Pulmonary artery endothelial cell (primary cell): ENCODE measurements around the gene CCDC85C. TPM values are rescaled to one million over a fixed set of nuclear protein-coding genes. Genes with fewer than 3 reads are reported as not detected.

Experiments used
- DNase-seq: peaks from one replicate; pipeline ENCODE4 v3.0.0-alpha.2; 2011; ENCODE audit warnings: low read depth, low spot score
- total RNA-seq: library from RNA; depleted of rRNA; stranded (reverse); fragments of >200 nt; gene quantifications from 2 replicates; pipeline ENCODE4 v1.2.3, GENCODE V29; 2014

The CCDC85C gene
- total RNA-seq, 1 donor from 2014 or later, result 16.5 TPM

DNA sequence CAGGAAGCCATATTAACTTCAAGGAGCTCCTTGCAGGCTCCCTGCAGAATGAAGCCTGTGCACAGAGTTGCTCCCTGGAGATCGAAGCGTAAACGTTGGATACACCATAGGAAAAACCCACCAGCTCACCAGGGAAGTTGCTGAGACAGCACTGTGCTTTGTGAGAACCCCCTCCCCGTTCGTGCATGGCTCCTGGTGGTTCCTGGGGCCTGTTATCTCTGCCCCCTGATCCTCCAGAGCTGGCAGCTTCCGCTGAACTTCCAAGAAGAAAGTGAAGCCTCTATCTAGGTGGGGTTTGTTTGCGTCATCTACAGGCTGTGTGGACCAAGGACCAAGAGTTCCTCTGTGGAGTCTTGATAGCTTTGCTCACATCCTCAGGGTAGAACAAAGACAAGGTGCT is 2.4 kb upstream of the CCDC85C start:
- DNase-seq, result no peak

DNA sequence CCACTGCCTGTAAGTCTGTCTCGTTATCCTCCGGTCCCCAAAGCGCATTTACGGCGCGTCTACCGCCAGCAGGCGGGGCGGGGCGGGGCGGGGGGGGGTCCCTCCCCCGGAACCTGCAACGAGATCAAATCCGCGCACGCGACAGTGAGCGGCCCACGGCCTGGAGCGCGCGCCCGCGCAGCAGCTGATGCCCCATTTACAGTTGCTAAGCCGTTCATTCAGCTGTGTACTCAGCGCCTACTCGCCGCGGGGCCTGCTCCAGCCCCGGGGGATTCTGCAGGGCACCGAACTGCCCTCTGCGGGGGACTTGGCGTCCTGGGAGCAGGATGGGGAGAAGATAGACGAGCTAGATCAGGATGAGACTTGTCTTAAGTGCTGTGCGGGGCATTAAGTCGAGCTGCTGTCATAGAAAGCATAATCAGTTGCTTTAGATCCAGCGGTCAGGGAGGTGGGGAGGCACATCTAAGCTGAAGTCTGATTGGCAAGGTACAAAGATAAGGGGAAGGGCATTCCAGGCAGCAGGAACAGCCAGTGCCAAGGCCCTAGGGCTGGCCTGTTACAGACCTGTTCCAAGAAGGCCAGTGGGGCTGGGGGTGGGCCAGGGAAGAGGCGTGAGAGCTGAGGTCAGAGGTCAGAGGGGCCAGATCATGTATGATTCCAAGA is 1.4 kb upstream of the CCDC85C start:
- no peak for DNase-seq

DNA sequence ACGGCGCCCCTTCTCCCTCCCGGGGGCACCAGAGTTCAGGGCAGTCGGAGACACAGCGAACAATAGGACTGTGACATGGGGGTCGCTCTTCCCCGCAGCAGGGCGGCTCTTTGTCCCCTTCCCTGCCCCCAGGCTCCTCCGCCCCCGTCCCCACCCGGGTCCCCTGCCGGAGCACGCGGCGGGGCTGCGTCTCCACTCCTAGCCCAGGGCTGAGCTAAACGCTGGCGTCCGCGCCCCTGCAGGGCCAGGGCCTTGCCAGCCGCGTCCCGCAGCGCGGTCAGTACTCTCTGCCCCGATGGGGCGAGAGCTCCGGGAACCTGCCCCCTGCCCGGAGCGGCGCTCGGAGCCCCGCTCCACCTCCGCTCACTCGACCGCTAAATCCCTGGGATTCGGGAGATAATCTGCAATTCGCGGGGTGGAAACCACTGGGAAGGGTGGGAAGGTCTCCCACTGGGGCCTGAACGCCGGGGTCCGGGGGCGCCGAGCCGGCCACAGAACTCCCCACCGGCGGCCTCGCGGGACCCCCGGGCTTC is 825 bp upstream of the CCDC85C start:
- DNase-seq, result no peak

DNA sequence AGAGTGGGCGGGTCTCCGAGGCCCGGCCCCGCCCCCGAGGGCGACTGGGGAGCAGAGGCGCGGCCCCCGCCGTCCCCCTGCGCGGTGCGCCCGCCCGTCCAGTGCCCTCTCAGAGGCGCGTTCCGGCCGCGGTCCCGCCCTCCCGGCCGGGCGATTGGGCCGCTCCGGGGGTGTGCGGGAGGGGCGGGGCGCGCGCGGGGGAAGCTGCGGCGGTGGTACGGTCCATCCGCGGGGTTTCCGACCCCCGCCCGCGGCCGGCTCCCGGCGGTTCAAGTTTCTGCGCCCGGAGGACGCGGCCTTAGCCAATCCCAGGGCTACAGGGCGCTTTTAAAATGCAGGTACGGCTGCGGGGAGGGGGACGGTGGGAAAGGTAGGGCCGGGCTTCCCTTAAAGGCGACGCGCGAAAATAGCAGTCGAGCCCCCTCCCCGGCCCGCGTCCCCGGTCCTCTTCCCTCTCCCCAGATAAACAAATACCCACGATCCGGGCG is 315 bp upstream of the CCDC85C start:
- peak; percentile 82 for DNase-seq

DNA sequence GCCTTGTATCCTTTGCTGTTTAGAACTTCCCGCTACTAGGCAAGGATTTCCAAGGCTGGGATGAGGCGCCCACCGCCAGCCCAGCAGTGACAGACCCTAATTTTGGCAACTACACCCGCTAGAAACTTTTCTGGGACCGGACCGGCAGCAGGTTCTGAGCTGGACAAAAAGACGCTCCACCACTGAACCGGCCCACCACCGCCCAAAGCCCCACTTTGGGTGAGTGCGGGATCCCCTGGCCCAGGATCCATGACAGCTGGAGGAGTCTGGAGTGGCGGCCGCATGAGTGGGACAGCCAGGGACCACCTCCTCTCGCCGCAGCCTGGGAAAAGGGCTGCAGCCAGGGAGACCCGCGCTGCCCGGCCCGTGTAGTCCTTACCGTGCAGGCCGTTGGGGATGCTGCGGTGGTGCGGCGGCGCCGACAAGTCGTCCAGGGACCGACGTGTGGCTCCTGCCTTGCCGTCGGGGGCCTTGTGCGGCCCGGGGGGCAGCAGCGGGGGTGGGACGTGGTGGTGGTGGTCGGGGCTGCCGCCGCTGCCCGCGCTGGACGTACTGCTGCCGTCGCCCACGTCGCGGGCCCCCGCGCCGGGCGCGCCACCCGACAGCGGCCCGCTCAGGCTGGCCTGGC is 1.1 kb downstream of the CCDC85C start:
- DNase-seq, result no peak

DNA sequence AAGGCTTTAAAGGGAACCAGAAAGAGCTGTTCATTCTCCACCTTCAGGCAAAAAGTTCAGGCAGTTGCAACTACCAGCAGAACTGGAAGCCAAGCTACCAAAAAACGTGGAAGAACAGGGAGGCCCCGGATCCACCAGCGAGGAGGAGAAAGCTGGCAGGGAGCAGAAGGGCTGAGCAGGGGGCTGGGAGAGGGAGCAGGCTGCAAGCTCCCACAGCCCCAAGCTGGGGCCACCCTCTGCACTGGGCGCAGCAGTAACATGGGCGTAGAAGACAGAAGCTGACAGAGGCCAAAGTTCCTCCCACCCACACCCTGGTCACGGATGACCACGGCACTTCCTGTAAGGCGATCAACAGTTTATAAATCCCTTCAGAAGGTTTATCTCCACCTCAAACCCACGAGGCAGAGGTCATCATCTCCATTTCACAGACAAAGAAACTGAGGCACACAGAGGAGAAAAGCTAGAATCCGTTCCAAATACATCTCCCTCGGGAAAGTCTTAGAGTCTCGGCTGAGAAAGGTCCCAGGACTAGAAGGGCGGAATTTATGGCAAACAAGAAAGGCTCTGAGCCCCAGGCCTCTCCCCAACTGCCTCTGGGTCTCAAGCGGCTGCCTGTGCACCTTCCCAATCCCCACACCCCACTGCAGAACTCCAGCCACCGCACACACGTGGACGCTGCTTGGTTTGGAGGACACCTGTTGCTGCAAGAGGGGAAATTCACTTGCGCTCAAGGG is 1.8 kb downstream of the CCDC85C start:
- no peak for DNase-seq

DNA sequence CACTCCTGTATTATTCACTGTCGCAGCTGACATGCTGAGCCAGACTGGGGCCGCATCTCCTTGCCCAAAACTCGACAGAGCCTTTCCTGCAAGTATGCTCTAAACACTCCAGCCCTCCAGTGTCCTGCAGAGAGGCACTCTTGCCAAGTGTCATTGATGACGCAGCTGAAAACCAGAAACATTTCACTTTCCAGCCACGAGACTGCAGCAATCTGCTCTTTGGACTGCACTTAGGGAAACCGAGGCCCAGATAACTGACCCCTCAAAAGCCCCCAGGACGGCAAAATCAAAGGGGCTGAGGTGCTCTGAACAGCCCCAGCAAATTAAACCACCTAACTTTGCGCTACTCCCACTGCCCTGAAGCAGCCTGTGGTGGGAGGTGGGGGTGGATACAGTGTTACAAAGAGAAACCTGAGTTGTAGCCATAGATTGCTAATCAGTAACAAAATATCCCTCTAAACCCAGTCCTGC is 2.6 kb downstream of the CCDC85C start:
- no peak for DNase-seq

DNA sequence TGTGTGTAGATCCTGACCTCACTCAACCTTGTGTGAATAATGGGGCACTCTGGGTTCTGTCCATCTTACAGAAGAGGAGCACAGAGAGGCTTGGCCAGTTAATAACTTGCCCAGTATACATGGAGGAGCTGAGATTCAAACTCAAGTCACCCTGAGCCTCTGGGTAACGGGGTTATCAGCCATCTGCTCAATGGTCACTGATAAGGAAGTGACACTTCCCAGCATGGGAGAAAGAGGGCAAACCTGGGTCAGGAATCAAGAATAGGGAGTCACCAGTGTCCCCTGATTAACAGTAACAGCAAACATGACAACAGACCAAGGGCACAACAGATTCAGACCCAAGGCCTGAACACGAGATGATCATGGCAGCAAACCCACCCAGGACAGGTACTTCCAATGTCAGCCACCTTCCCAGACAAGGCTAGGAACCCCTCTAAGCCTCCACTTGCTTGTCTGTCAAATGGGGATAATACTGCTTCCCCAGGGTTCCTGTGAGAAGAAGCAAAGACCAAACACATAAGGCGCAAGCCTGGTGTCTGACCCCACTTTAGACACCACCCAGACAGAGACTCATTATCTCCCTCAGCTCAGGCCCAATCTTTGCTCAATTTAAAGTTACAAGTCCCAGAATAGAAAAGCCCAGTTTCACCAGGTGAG is 3.6 kb downstream of the CCDC85C start:
- no peak for DNase-seq

DNA sequence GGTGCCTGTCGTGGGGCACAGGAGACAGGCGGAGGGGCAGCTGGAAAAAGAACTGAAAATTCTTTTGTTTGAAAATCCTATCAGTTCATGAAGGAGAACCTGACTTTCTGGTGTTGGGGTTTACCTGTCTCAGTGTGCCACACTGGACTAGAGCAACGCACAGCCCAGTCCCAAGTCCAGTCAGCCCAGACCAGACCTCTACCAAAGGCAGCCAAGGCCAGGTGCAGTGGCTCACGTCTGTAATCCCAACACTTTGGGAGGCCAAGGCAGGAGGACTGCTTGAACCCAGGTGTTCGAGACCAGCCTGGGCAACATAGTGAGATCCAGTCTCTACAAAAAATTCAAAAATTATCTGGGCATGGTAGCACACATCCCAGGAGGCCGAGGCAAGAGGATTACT is 4.6 kb downstream of the CCDC85C start:
- no peak for DNase-seq

DNA sequence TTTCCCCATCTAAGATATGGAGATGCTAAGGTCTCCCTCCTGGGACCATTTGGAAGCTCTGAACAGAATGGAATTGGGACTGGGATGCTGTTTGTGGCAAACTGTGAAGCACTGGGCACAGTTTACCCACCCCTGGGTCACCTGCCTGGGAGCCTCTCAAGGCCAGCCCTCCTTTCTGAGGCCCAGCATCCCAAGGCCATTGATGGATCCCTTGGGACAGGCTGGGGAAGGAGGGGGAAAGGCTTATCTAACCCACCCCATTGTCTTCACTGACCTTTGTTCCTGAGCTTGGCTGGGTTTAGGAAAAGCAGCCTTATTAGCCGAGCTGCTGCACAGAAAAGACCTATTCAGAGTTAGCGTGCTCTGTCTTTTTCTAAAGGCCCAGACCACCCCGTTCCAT is 5.2 kb downstream of the CCDC85C start:
- no peak for DNase-seq

DNA sequence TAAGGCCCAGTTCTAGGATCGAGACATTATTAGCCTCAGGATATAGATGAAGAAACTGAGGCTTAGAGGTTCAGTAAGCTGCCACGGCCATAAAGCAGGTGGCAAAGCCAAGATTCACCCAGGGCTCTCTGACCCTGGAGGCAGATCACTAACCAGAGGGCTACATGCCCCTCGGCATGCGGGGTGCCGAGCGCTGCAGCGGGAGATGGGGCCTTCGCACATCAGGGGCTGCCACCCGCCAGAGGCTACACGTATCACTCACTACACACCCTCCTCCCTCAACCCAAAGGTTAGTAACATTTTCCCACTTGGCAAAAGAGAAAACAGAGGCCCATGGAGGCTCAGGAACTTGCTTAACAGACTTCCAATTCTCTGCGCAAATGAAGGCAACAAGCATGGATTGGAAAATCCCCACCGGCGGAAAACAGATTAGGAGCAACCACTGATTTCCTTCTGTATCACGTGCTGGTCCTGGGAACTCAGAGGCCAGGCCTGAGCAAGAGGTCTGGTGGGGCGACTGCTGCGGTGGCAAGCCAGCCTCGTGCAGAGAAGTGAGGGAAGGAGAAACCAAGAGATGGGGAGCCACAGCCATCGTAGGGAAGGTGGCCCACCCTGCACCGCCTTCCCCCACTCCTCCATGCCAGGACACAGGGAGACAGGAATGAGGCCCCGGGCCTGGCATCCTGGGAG is 6.0 kb downstream of the CCDC85C start:
- DNase-seq, result no peak

DNA sequence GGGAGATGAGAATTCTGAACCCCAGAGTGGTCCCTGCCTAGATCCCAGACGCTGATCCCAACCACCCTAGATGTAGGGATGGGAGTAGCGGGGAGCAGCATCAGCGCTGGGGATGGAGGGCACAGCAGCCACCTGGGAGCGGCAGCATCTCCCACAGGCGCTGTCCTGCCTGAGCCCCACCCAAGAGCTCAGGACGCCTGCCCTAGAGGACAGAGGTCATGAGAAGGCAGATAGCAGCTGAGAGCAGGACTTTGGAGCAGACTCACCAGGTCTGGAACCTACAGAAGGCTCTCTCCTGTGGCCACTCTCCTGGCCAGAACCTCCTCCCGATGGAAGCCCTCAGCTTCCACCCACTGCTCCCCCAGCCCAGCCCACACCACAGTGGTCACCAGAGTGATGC is 7.2 kb downstream of the CCDC85C start:
- no peak for DNase-seq

DNA sequence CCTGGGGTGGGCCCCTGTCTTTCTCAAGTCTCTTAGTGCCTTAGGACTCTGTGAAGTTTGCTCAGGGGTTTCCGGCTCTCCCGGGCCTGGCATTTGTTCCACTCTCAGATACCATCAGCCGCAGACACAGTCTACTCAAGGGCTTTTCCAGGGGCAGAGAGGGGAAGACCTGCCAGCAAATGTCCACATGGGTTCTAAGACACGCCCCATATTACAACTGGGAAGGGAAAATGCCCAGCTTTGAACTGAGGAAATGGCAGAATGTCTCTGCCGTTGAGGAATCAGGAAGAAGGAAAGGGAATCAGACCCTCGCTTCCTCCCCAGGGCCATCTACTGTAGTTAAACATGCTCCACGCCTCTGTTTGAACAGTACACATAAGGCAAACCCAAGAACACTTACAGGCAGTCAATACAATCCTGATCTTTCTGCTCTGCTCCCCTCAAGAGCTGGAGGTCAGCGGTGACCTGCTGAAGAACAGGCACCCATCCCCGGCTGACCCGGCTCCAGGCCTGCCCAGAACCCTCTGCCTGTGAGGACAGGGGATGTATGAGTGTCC is 7.9 kb downstream of the CCDC85C start:
- DNase-seq, result peak; percentile 32

DNA sequence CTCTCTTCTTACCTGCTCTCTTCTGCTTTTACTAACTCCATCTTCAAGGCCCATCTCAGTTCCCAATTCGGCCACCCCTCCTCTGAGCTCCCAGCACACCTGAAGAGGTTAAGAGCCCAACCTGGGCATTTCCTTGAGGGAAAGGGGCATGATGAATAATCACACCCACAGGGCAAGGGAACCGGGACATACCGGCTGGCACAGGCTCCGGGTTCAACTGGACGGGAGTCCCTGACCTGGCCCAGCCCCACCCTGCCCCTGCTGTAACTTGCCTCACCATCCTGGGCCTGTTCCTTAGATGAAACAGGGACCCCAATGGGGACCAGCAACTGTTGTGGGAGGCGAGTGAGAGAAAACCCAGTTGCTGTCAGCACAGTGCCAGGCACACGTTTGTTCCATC is 8.5 kb downstream of the CCDC85C start:
- no peak for DNase-seq

DNA sequence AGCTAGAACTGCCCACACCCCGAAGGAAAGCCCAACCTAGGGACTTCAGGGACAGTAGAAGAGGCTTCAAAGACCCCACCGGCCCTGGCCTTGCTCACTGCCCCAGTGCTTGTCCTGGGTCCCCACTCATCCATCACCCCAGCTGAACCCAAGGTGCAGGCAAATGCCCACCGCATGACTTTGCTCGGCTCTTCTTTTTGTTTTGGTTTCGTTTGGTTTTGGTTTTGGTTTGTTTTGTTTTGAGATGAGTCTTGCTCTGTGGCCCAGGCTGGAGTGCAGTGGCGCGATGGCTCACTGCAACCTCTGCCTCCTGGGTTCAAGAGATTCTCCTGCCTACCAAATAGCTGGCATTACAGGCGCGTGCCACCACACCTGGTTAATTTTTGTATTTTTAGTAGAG is 9.0 kb downstream of the CCDC85C start:
- no peak for DNase-seq

DNA sequence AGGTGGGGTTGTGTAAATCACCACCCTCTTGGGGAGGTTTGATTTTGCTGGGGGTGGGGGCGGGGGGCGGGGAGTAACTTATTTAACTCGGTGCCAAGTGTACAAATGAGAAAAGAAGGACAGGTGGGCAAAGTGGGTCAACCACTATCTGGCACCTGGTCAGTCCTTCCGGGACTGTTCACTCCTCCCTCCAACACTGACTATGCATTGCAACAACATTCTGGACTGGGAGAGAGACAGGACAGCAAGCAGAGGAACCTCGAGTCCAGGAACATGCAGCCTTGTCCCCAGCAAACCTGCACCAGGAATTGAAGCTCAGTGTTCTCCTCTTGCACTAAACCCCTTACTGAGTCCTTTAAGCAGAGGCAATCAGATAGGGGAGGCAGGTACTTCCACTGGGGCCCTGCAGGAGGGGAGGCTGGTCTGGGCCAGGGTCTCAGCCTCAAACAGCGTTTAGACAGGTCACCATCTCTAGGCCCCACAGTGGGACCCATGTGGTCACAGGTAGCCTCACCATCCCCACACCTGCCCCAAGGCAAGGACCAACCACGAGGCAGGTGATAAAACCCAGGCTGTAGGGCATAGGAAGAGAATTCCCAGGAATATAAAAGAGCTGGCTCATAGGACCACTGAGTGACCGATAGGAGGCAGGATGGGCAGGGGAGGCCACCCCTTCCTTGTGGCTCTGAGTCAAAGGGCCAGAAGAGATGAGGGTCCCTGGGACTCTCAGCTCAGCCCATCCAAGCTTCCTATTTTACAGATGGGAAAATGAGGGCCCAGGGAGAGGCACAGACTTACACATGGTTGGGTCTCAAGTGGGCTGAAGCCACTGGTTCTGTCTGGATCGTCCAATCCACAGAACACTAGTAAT is 9.8 kb downstream of the CCDC85C start:
- no peak for DNase-seq

DNA sequence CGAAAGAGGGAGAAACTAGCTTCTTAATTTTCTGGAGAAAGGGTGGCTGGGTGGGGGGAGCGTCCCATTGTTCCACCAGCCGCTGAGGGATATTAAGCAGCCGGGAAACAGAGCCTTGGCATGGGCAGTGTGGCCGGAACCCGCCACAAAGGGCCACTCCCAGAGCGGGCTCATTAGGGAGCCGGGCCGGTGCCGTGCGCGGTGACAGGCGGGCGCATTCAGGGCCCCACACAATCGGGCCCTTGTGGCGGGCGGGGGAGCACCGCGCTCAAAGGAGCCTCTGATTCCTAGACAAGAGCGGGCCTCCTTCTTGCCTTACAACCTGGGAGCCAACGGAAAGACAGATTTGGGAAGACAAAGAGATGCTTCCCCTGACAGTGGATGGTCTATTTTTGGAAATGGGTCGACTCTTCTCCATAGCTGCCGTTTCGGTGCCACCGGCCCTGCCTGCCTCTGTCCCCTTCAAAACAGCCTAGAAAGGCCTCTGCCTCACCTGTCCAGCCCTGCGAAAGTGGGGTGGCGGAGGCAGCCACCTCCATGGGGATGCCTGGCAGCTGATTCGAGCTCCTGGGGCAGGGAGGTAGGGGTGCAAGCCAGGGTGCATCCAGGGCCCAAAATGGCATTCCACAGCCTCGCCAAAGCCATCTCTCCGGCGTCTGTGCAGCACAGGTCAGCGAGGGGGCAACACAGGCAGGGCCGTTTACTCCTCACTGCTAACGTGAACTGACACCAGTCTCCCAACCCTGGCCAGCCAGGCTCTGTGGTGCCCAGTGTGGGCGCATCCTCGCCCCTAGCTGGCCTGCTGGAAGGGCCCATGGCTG is 10.9 kb downstream of the CCDC85C start:
- no peak for DNase-seq

DNA sequence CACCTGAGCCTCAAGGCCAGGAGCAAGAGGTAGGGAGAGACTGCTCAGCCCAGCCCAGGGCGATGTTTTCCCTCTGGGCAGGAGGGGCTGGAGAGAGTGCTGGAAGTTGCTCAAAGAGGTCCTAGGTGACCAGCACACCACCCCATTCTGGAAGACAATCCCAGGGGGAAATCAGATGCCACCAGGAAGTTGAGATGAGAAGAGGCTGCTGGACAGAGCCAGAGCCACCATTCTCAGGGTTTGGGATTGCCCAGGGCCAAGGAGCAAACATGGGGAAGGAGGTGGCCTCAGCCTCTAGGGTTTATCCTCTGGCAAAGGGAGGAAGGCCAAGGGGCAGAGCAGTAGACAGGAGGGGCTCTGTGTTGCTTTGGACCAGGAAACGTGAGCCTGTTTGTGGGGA is 11.6 kb downstream of the CCDC85C start:
- DNase-seq, result no peak
